GM18867 (cell line): Measurements from ENCODE around the gene AXIN2.
A peak's percentile ranks its signal among the peaks of the same experiment; 100 is the strongest.

Experiments used
- ATAC-seq: cut with Tn5 transposase; IDR thresholded peaks from one replicate; pipeline ENCODE4 v1.9.1; 2021; ENCODE audit warnings: mild to moderate bottlenecking, moderate library complexity; ENCODE audit not compliant: unreplicated experiment

Gene AXIN2

DNA sequence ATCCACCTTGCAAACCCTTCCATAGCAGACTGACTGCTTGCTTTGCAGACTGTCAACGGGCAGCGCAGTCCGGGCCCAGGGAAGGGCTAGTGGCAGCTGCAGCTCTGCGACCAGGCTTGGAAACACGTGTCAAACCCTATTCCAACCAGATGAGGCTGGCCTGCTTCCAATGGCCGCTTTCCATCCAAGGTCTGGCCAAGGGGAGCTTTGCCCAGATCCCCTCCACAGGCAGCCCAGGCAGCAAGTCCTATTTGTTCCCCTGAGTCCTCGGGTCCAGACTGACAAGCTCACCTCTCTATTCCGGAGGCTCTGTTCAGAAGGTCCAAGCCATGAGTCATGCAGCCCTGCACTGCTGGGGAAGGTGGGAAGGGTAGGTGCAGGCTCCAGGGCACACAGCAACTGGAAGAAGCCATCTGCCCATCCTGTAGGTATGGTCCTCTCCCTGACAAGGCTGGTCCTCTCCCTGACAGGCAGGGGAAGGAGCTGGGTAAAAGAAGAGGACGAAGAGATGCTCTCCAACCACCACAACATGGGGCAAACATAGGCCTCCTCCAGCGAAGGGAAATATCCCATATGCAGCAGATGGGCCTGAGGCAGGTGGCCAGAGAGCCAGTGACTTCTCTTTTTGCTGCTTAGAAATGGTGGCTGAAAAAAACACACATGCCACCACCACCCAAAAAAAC, 22.6 kb upstream of the AXIN2 start:
- ATAC-seq, result no peak

DNA sequence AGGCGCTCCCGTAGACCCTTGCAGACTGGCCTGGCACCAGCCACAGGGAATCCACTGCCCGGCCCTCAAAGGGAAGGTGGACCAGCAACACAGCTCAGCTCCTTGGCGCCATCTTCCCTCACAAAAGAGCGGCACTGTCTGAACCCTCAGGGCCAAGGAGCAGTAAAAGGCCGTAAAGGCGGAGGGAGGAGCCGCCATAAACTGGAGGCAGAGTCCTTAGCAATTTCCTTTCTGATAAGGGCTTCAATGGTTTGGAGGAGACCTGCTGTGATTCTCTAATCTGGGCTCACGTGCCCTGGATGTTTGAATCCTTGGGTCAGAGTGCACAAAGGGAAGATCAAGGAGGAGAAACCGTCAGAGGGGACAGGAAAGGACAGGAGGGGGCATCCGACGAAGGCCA, 15.5 kb upstream of the AXIN2 start:
- ATAC-seq, result no peak

DNA sequence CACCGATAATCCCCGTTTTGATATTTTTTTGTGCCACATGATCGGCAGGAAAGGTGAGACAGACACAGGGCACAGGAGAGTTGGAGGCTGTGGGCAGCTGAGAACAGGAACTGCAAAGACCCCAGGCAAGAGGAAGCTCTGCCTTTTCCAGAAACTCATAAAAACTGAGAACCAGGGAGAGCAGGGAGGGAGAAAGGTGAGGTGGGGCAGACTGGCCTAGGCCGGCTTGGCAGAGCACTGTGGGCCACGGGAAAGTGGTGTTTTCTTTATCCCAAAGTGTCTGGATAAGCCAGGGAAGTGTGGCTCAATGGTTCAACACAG, 11.8 kb upstream of the AXIN2 start:
- ATAC-seq, result no peak

DNA sequence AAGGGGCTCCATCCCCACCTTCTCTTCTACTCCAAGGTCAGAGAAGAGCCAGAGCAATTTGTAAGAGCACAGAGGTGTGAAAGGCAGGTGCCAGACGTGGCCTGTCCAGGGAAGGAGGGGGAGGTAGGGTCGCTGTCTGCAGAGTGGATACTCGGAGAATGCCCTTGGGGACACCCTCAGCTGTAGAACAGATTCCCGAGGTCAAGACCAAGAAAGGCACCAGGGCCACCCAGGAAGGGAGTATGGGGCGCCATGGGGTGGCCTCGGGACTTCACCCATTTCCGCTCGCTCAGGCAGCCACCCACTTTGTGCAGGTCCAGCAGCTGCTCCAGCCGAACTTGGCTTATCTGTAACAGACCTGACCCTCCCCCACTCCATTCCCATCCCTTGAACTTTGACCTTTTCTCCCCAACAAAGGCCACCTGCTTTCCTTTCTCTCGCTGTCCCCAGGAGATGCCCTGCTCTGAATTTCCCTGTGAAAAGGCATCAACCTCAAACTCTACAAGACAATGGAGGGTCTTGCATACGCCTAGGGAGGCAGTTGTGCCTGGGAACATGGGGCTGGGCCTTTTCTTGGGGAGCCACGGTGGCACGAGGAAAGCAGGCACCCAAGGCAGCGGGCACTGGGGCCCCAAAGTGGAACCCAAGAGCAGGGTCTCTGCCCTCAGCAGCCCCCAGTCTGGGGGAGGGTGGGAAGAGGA, 11.3 kb upstream of the AXIN2 start:
- ATAC-seq, result no peak

DNA sequence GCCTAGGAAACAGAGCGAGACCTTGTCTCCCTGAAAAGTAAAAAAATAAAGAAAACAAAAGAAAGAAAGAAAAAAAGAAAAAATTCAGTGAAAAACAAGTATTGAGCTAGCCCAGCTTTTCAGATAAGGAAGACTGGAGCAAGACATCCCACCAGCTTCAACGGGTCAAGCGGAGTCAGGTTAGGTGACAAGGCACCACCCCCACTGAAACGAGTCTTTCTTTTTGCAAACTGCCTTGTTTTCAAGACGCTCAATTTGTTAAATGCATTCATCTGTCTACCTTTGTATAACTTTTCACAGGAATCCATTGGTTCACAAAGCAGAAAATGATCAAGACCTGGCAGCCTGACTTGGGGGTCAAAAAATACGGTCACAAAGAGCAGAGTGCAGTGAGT, 10.7 kb upstream of the AXIN2 start:
- no peak for ATAC-seq

DNA sequence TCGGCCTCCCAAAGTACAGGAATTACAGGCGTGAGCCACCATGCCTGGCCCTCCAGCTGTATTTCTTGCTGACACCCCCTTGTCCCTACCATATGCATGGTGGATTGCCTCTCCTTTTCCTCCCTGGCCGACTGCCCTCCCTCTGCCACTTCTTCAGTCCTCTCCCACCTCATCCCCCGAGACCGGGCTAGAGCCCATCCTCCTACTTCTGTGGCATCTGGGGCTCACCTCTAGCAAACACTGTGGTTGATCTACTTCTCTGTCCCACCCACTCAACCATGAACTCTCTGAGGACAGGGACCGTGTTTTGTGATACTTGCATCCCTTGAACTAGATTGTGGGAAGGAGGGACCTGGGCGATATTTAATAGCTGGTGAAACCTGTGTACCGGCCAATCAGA, 7.5 kb upstream of the AXIN2 start:
- ATAC-seq, result no peak

DNA sequence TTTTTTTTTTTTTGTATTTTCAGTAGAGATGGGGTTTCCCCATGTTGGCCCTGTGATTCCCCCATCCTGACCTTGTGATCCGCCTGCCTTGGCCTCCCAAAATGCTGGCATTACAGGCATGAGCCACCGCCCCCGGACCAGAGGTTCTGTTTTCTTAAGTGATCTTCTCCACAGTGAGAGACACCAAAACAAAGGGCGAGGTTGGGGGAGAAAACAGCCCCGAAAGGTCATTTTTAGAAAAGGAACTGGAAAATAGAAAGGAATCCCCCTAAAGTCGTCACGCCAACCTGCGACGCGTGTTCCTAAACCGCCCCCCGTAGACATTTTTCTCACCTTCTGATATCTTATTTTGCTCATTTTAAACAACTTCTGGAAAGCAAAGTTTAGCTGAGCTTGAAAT, 6.1 kb upstream of the AXIN2 start:
- ATAC-seq, result no peak

DNA sequence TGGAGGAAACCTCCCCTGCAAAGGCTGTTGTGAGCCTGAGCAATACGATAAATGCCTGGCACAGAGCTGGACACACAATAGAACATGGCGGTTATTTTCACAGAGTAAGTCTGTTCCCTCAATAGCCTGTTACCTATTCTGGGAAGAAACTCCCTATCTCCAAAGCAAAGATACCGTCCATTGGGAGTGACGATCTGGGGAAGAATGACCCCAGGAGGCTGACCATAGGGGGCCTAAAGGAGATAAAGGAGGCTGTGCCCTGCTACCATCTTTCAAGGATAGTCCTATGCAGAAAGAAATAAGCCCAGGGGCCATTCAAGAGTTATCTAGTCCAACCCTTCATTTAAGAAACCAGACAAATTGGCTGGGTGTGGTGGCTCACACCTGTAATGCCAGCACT, 4.1 kb upstream of the AXIN2 start:
- ATAC-seq, result no peak

DNA sequence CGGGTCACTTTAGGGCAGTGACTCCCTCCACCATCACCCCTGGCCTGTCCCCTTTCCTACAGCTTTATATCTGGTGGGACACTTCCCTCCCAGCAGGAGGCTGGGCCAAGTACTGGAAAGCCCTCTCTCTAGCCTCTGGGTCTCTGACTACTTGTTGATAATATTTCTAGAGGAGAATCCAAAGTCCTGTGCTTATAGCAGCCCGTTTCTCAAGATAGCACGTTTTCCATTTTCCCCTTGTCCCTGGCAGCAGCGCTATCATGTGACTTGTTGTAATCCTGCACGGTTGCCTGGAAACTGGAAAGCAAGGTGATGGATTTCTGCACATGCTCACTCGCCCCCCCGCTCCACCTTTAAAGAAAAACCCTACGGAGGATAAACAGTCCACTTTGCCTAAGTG, 3.3 kb upstream of the AXIN2 start:
- ATAC-seq, result no peak

DNA sequence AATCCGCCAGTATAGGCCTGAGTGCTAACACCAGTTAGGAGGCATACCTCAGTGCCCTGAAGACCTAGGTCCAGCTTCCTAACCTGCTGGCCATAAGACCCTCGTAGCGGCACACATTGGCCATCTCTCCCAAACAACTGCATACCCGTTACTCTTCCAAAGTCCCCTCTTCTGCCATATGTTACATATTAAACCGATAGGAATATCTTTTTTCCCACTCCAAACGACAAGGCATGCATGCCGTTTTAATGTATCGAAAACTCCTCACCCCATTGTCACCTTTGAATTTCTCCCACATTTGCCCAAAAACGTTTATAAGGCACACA, 721 bp upstream of the AXIN2 start:
- ATAC-seq, result no peak

DNA sequence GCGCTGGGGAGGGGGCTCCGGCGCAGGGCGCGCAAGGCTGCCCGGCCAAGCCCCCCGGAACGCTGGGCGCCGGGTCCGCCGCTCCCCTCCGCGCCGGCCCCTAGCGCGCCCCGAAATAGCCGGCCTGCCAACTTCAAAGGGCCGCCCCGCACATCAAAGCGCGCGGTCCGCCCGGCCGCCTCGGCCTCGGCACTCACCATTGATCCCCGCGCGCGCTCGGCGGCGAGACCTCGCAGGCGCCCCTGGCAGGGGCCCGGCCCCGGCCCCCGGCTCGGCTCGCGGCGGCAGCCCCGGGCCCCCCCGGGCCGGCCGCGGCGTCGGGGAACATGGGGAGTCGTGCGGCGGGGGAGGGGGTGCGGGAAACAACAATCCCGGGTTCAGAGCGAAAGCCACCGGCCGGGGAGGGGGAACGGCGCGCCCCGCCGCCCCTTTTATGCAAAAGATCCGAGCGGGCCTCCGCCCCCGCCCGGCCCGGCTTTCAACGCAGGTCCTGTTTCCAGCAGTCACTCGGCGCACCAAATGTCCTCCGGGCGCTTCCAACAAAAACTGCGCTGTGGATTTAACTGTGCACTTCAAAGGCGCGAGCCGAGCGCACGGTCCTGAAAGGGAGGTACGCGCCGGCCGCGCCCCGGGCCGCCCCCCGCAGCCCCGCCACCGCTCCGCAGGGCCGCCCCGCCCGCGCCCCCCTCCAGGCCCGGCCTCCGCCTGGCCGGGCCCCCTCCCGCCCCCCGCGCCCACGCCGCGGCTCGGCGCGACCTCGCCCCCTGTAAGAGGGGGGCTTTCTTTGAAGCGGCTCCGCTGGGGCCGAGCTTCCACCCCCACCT, 608 bp downstream of the AXIN2 start:
- ATAC-seq, result peak; percentile 34

DNA sequence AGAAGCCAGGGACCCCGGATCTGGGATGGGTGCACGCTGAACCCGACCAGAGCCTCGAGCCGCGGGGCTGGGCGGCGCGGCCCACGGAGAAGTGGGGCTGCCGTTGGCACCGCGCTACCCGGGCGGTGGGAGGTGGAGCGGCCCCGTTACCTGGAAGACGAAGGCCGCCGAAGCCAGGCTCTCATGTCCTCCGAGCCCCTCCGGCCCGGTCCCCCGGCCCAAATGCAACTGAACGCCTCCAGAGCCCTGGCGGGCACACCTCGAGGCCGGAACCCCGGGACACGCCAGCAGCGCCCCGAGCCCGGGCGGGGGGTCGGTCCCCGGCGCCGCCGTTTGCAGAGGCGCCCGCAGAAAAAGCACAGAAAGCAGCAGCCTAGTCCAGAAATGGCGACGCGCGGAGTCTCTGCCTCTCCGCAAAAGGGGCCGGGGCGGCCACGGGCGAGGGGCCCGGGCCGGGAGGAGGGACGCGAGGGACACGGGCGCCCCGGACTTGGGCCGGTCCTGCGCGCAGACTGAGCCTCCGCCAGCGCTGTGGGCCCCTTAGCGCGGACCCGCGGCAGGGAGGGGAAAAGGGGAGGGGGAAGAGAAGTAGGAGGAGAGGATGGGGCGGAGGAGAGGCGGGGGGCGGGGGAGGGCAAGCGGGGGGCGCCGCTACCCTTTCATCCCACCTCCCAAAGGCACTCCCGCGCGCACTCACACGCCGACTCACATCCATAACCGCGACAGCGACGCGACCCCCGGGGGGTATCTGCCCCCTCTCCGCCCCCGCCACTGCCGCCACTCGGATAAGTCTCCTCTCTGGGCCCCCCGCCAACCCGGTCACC, 1.4 kb downstream of the AXIN2 start:
- no peak for ATAC-seq

DNA sequence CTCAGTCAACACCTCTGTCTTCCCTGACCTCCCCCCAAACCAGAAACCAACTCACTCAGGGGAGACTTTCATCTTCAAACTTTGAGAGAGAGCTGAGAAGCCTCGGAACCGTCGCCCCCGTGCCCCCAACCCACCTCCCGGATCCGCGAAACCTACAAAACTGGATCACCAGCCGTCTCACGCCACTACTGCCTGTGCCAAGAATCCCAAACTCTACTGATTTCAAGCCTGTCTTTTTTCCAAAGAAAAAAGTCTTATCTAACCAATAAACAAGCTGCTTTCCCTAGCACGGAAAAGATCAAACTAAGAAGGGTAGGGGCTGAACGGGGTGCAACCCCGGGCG, 2.0 kb downstream of the AXIN2 start:
- no peak for ATAC-seq

DNA sequence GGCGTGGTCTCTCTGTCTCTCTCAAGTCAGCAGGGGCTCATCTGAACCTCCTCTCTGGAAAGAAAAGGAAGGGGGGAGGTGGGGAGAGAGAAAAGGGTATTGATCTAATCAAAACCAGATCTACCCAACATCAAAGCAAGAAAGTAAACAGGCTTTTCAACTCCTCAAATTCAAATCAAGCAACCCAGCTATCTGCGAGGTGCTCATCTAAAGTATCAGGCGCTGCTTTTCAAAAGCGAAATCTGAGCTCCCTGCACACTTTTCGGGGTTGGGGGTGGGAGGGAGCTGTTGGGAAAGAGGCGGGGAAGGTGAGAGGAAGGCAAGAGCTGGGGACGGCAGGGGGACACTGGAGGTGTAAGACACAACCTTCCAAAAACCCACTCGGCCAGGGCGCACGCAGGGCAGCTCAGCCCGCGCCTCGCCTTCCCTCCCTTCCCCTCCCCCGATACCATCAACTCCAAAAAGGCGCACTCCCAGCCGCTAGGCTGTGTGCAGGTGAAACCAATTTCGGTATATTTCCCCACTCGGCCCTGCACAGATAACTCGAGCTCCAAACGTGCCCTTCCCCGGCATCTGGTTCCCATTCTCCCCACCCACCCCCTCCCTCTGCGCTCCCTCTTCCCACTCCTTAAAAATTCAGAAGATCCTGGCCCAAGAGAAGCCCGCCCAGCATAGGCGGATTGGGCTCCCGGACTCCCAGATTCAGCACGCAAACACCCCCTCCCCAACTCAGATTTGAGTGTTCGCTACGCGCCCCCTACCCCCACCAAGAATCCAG, 2.6 kb downstream of the AXIN2 start:
- no peak for ATAC-seq

DNA sequence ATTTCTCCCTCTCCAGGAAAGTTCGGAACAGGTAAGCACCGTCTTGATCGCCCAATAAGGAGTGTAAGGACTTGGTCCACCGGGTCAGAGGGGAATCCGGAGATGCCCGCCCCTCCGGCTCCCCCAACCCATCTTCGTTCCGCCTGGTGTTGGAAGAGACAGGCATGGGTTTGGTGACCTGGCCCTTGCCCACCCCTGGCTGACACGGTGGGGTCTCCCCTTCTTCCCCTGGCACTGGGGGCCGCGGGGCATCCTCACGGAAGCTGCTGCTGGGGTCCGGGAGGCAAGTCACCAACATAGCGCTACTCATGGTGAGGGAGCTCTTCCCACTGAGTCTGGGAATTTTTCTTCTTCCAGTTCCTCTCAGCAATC, 3.2 kb downstream of the AXIN2 start:
- no peak for ATAC-seq

DNA sequence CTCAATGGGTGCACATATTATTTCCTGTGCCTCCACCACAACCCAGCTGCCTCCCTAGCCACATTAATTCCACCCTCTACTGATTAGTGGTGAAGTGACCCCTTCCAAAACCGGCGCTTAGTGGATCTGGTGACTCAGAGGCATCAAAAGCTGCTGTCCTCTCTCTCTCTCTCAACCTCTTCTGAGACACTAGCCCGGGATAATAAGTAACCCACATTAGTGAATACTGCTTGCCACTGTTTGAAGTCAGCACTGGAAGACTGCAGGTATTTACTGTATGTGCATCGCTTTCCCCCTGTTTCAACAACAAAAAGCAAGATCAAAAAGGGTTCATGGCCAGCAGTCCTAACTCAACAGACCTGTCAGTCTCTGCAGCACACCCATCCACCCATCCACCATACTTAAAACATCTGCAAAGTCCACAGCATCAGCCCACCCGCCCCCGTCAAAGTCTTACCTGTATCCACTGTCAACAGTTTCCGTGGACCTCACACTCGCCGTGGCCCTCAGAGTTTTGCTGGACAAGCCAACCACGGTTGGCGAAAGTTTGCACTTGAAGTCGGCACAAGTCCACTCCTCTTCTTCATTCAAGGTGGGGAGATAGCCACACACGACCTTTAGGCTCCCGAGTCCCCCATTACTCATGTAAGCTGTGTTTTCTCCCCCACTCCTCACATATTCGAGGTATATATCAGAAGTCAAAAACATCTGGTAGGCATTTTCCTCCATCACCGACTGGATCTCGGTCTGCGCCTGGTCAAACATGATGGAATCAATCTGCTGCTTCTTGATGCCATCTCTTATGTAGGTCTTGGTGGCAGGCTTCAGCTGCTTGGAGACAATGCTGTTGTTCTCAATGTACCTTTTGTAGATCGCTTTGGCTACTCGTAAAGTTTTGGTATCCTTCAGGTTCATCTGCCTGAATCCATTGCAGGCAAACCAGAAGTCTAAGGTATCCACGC, 3.8 kb downstream of the AXIN2 start:
- no peak for ATAC-seq

DNA sequence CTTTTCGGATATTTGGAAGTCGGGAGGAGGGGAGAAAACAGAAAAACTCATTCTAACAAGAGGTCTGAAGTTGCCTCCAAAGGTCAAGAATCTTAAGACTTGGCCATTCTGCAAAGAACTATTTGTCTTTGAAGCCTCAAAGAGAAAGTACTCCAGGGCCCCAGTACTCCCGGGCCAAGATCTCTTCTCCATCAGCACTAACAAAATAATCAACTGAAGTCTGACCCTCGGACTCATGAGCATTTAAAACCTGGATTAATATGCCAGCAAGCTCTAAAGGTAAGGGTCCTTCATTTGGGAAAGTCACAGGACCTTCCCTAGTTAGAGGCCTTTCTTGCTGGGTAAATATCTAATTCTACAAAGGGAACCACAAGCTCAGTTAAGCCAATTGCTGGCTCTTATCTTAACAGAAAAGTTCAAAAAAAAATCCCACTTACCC, 4.5 kb downstream of the AXIN2 start:
- no peak for ATAC-seq

DNA sequence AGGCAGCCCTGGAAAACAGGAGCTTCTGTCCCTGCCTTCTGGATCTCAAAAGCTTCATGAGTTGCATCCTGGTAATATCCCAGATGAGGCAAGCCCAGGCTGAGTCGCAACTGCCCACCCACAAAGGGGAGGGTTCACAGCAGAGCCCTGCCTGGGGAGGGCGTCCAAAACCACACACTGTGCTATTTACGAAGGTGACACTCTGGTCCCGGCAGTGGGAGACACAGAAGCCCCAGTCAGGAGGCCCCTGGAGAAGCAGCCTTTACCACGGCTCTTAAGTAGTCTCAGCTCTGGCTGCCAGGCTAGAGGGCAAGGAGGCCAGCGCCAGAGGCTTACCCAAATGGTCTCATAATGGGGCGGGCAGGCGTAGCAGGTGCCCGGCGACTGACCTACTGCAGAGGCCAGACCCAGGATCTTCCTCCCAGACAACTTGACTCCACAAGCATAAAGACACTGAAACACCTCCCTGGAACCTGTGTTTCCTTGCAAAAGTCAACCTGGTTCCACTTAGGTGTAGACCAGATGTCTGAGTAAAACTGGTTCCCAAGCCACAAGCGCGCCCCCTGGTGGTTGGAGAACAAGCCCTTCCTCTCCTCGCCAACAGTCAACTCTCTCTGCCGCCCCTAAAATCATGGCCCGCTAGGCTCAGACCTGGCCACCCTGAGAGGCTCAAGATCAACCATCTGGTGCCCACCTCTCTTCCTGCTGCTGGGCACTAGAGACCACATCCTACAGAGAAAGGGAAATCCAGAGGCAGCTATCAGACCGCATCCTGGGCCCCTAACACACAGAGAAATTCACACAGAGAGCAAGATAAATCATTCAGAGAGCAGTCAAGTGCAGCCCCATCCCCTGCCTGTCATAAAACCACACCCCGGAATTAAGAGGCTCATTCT, 5.2 kb downstream of the AXIN2 start:
- peak; percentile 40 for ATAC-seq
